Stimulated activated CD4-positive, alpha-beta T cell treated with anti-CD3 and anti-CD28 coated beads, Interleukin-4, amount 100 ng/mL, for 24 hours (primary cell): ENCODE measurements around the gene VAMP7.
"Not testable (repeated sequence)": the region's sequence is repeated elsewhere in the genome, so short reads cannot be mapped to it uniquely, and the experiment has no call there.

Source experiments
- DNase-seq: peaks from one replicate; pipeline ENCODE4 v3.0.0-alpha.2; 2020

Gene VAMP7

GRCh38 chrX:155923200-155923599 lies 42.1 kb downstream of the VAMP7 start:
- DNase-seq: no peak

GRCh38 chrX:155930852-155931618 lies 49.9 kb downstream of the VAMP7 start:
- not testable (repeated sequence) for DNase-seq

GRCh38 chrX:155938132-155938531 lies 57.0 kb downstream of the VAMP7 start:
- no peak for DNase-seq

GRCh38 chrX:155949098-155949497 lies 68.0 kb downstream of the VAMP7 start:
- DNase-seq: no peak

- DNase-seq: no peak
These were observed 70.2 kb downstream of the VAMP7 start for GRCh38 chrX:155951237-155951789.

- no peak for DNase-seq
These were observed 71.9 kb downstream of the VAMP7 start for GRCh38 chrX:155953055-155953454.

- DNase-seq: no peak
These were observed 73.6 kb downstream of the VAMP7 start for GRCh38 chrX:155954793-155955192.

GRCh38 chrX:155956099-155956498 lies 75.0 kb downstream of the VAMP7 start:
- DNase-seq: no peak

GRCh38 chrX:155956649-155957048 lies 75.5 kb downstream of the VAMP7 start:
- no peak for DNase-seq

GRCh38 chrX:155957843-155958242 lies 76.7 kb downstream of the VAMP7 start:
- no peak for DNase-seq

GRCh38 chrX:155959018-155959587 lies 78.0 kb downstream of the VAMP7 start:
- no peak for DNase-seq

- DNase-seq: no peak
These were observed 81.8 kb downstream of the VAMP7 start for GRCh38 chrX:155962906-155963305.

GRCh38 chrX:155966876-155967275 lies 85.7 kb downstream of the VAMP7 start:
- peak; percentile 13 for DNase-seq

GRCh38 chrX:155967653-155968325 lies 86.6 kb downstream of the VAMP7 start:
- DNase-seq: no peak

GRCh38 chrX:155968326-155968661 lies 87.1 kb downstream of the VAMP7 start:
- no peak for DNase-seq

- DNase-seq: no peak
These were observed 87.6 kb downstream of the VAMP7 start for GRCh38 chrX:155968791-155969190.

- DNase-seq: not testable (repeated sequence)
These were observed 90.5 kb downstream of the VAMP7 start for GRCh38 chrX:155971658-155972057.

GRCh38 chrX:155972241-155972640 lies 91.1 kb downstream of the VAMP7 start:
- DNase-seq: not testable (repeated sequence)

GRCh38 chrX:155983326-155983725 lies 102.2 kb downstream of the VAMP7 start:
- no peak for DNase-seq

- DNase-seq: no peak
These were observed 104.1 kb downstream of the VAMP7 start for GRCh38 chrX:155985208-155985607.

- DNase-seq: not testable (repeated sequence)
These were observed 105.8 kb downstream of the VAMP7 start for GRCh38 chrX:155986995-155987394.

GRCh38 chrX:155988859-155989258 lies 107.7 kb downstream of the VAMP7 start:
- DNase-seq: no peak
